Body of pancreas (tissue), 4 donors: ENCODE measurements around the gene SNX20. TPM values are rescaled to one million over a fixed set of nuclear protein-coding genes. Genes with fewer than 3 reads are reported as not detected.

Source experiments
- ATAC-seq: fragments of 150-250 bp; one replicate; pipeline ENCODE4 v1.9.1; 2016
- DNase-seq, 4 donors: peaks; one replicate each; pipeline ENCODE4 v3.0.0-alpha.2; 2019
- H3K27ac ChIP-seq, 4 donors: fragments of 200-600 bp; sonication (generic); 1 replicate in 3 of 4; 2 replicates in 1 of 4; pipeline versions ENCODE4 v1.5.1 to v1.6.1; 2016 to 2019; ENCODE audit warnings: mild to moderate bottlenecking in 1 of 4, mixed read lengths in 1 of 4, moderate library complexity in 1 of 4
- H3K27me3 ChIP-seq, 2 donors: fragments of 200-600 bp; sonication (generic); one replicate each; pipeline ENCODE4 v1.6.0; 2016; ENCODE audit warnings: mild to moderate bottlenecking in 1 of 2
- H3K36me3 ChIP-seq, 2 donors: fragments of 200-600 bp; sonication (generic); replicated peaks in 1 of 2; 2 replicates each; pipeline ENCODE4 v1.5.1; 2016; ENCODE audit warnings: low read depth in 2 of 2; ENCODE audit not compliant: insufficient read depth in 1 of 2
- H3K4me1 ChIP-seq: fragments of 200-600 bp; sonication (generic); one replicate; pipeline ENCODE4 v1.6.0; 2016
- H3K4me3 ChIP-seq, 2 donors: fragments of 200-600 bp; sonication (generic); 1 replicate in 1 of 2; 2 replicates in 1 of 2; pipeline ENCODE4 v1.5.1; 2016 to 2019
- H3K9me3 ChIP-seq, 3 donors: fragments of 200-600 bp; sonication (generic); 1 replicate in 2 of 3; 2 replicates in 1 of 3; pipeline ENCODE4 v1.5.1; 2016
- CTCF ChIP-seq, 7 experiments: fragments of 450-650 bp in 4 of 7; fragments of 200-600 bp in 3 of 7; sonication (generic) in 3 of 7; IDR thresholded peaks; one replicate each; pipeline ENCODE4 v1.5.1; 2016 to 2019; ENCODE audit warnings: antibody characterized with exemption in 7 of 7
- POLR2A ChIP-seq, 3 donors: fragments of 450-650 bp; IDR thresholded peaks; one replicate each; pipeline ENCODE4 v1.6.1; 2016; ENCODE audit warnings: antibody characterized with exemption in 3 of 3, mild to moderate bottlenecking in 2 of 3
- WGBS, 2 donors: methylation state at CpG; one replicate each; pipeline ENCODE4 v1.1.5; 2017; 5-methylcytosine and 5-hydroxymethylcytosine counted together
- intact Hi-C: fragments of 100-400 bp; cut with DNase I; formaldehyde crosslinking; loops from one replicate; pipeline ENCODE4 v1.15.1; 2023
- total RNA-seq, 2 donors: library from RNA; depleted of rRNA; stranded (reverse); fragments of >200 nt; gene quantifications; one replicate each; pipeline ENCODE4 v1.1.0, GENCODE V29; 2016

Gene SNX20
- total RNA-seq, 2 donors from 2014 or later: 0.99 to 2.1 TPM

- no peaks in the 10 kb centered on the region for H3K4me1 ChIP-seq
- peak in 1 of 4 donors; percentile 44 for DNase-seq
- no peak overlapping the region for H3K4me3 ChIP-seq
- no peak overlapping the region for H3K27ac ChIP-seq
- 63 to 82% methylated on average over 9 to 14 of the region's 14 CpGs for WGBS, 2 donors
- no peaks in the 10 kb centered on the region for H3K36me3 ChIP-seq
- intact Hi-C loops: no loop called here
- H3K9me3 ChIP-seq: no peaks in the 10 kb centered on the region
- no peak for ATAC-seq
- no peak for TF ChIP-seq POLR2A (IDR thresholded peaks at IDR 0.05)
- no peak for TF ChIP-seq CTCF (IDR thresholded peaks at IDR 0.05)
- no peaks in the 10 kb centered on the region for H3K27me3 ChIP-seq
Observed at GRCh38 chr16:50683689-50684374, 2.7 kb upstream of the SNX20 start.

GRCh38 chr16:50680556-50680893, 587 bp downstream of the SNX20 start:
- WGBS, 2 donors: 86 to 93% methylated on average over 3 of the region's 3 CpGs
- no peaks in the 10 kb centered on the region for H3K36me3 ChIP-seq
- no peaks in the 10 kb centered on the region for H3K27me3 ChIP-seq
- H3K4me1 ChIP-seq: no peaks in the 10 kb centered on the region
- DNase-seq (no peak), ATAC-seq (no peak)
- H3K4me3 ChIP-seq: no peak overlapping the region
- TF ChIP-seq POLR2A (IDR thresholded peaks at IDR 0.05): no peak
- TF ChIP-seq CTCF (IDR thresholded peaks at IDR 0.05): no peak
- intact Hi-C loops: no loop called here
- H3K27ac ChIP-seq: peak overlapping the region in 1 of 4 donors; percentile 3
- H3K9me3 ChIP-seq: no peaks in the 10 kb centered on the region

DNA sequence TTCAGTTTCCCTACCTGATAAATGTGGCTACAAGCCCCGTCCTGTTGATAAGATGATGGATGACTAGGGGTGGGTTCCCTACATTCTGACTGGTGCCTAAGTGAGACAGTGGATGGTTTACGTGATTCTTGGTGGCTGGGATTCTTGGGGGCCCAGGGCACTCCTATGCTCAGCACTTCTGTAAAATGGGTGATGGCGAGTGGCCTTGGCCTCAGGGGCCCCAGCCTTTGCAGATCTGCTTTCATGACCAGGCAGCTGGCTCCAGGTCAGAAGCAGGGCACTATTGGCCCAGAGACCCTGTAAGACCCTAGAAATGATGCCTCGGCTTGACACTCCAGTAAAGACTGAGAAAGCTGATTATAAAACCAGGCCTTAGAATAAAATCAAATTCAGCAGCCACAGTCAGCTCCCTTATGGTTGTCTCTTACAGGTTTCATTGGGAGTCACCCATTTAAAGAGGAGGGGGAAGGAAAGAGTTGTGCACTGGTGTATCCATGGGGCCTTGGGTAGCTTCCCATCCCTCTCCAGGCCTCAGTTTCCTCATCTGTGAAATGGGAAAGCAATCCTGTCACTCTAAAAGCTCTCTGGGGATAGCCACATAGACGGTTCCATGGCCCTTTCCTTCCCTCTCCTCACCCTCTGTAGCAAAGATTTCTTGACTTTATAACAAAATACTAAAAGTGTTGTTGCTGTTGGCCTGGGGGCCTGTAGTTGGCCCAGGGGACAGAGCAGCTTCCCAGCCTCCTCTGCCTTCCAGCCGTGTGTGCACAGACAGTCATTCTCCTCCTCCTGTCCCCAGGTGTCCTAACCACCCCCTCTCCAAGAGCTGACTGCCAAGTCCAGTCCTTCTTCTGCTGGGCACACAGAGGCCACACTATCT, 1.2 kb downstream of the SNX20 start:
- Histone ChIP-seq H3K36me3 (no peaks in the 10 kb centered on the region), H3K4me1 (no peaks in the 10 kb centered on the region), H3K27me3 (no peaks in the 10 kb centered on the region), H3K9me3 (no peaks in the 10 kb centered on the region), H3K4me3 (no peak overlapping the region), H3K27ac (no peak overlapping the region)
- intact Hi-C loops: loop anchor here (10.0 kb wide), 1 partner anchor 295 kb away; no protein-coding TSS in a partner anchor
- ATAC-seq (no peak), DNase-seq (no peak)
- WGBS, 2 donors: 82 to 96% methylated on average over 4 to 6 of the region's 6 CpGs
- TF ChIP-seq CTCF (IDR thresholded peaks at IDR 0.05) (no peak), POLR2A (IDR thresholded peaks at IDR 0.05) (no peak)

DNA sequence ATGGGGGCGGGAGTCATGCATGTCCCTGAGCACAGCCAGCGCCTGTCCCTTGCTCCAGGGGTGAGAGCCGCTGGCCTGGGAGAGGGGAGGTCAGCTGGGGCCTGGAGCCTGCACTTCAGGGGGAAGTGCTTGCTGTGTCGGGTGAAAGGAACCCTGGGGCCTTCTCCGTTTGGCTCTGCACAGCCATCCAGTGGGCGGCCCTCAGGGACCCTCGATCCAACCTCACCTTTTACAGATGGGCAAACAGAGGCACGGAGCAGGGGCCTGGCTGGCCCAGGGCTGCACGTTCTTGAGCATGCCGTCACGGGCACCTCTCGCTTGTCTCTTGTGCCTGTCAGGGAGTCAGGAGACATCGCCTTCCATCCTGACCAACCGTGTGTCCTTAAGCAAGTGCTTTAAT, 1.8 kb downstream of the SNX20 start:
- Histone ChIP-seq H3K4me1 (no peaks in the 10 kb centered on the region), H3K4me3 (no peak overlapping the region), H3K9me3 (no peaks in the 10 kb centered on the region), H3K27me3 (no peaks in the 10 kb centered on the region), H3K36me3 (no peaks in the 10 kb centered on the region), H3K27ac (no peak overlapping the region)
- ATAC-seq: no peak
- no peak for TF ChIP-seq POLR2A (IDR thresholded peaks at IDR 0.05)
- no peak for TF ChIP-seq CTCF (IDR thresholded peaks at IDR 0.05)
- intact Hi-C loops: loop anchor here (10.0 kb wide), 1 partner anchor 294 kb away; no protein-coding TSS in a partner anchor
- DNase-seq: no peak
- WGBS, 2 donors: 76 to 84% methylated on average over 12 to 14 of the region's 14 CpGs
